Fibroblast of lung (primary cell): Measurements from ENCODE around the gene DMXL1. TPM values are rescaled to one million over a fixed set of nuclear protein-coding genes. Genes with fewer than 3 reads are reported as not detected.

ENCODE experiments used
- DNase-seq, 2 donors: peaks; one replicate each; pipeline versions ENCODE4 v3.0.0 to v3.0.0-alpha.2; 2010; ENCODE audit warnings: low read depth in 2 of 2
- H2AFZ ChIP-seq: 2 replicates; pipeline ENCODE4 v1.5.1; 2012; ENCODE audit warnings: low read length, control low read depth, inconsistent platforms
- H3K27ac ChIP-seq: 2 replicates; pipeline ENCODE4 v1.5.1; 2011; ENCODE audit warnings: low read length, control low read depth; ENCODE audit not compliant: insufficient read depth
- H3K27me3 ChIP-seq: 2 replicates; pipeline ENCODE4 v1.5.1; 2011; ENCODE audit warnings: mild to moderate bottlenecking, low read length; ENCODE audit not compliant: control insufficient read depth, insufficient read depth
- H3K36me3 ChIP-seq: 2 replicates; pipeline ENCODE4 v1.5.1; 2011; ENCODE audit warnings: low read length; ENCODE audit not compliant: control insufficient read depth, insufficient read depth
- H3K4me1 ChIP-seq: 2 replicates; pipeline ENCODE4 v1.5.1; 2011; ENCODE audit warnings: low read length; ENCODE audit not compliant: control insufficient read depth, insufficient read depth; ENCODE audit errors: extremely low read depth
- H3K4me2 ChIP-seq: 2 replicates; pipeline ENCODE4 v1.5.1; 2011; ENCODE audit warnings: low read length, control low read depth; ENCODE audit not compliant: insufficient read depth; ENCODE audit errors: extremely low read depth
- H3K4me3 ChIP-seq, 4 experiments: fragments of 200-600 bp in 1 of 4; sonication (generic) in 1 of 4; replicated peaks in 1 of 4; 2 replicates each; pipeline ENCODE4 v1.5.1; 2011 to 2016; ENCODE audit warnings: low read length in 4 of 4, low read depth in 3 of 4, mild to moderate bottlenecking in 3 of 4, control low read depth in 2 of 4, inconsistent platforms in 1 of 4, mixed read lengths in 1 of 4; ENCODE audit not compliant: insufficient read depth in 1 of 4; ENCODE audit errors: control extremely low read depth in 1 of 4
- H3K79me2 ChIP-seq: 2 replicates; pipeline ENCODE4 v1.5.1; 2012; ENCODE audit warnings: mild to moderate bottlenecking, low read length, inconsistent platforms; ENCODE audit not compliant: control insufficient read depth, insufficient read depth
- H3K9ac ChIP-seq: 2 replicates; pipeline ENCODE4 v1.5.1; 2011; ENCODE audit warnings: mild to moderate bottlenecking, low read length, control low read depth; ENCODE audit not compliant: insufficient read depth
- H3K9me3 ChIP-seq: 2 replicates; pipeline ENCODE4 v1.5.1; 2012; ENCODE audit warnings: low read depth, low read length; ENCODE audit not compliant: control insufficient read depth, insufficient read depth
- H4K20me1 ChIP-seq: 2 replicates; pipeline ENCODE4 v1.5.1; 2011; ENCODE audit warnings: low read length; ENCODE audit not compliant: control insufficient read depth, insufficient read depth; ENCODE audit errors: extremely low read depth
- CTCF ChIP-seq, 2 donors: IDR thresholded peaks in 1 of 2; conservative IDR thresholded peaks in 1 of 2; 1 replicate in 1 of 2; 2 replicates in 1 of 2; pipeline ENCODE4 v1.5.1; 2011 to 2012; ENCODE audit warnings: low read length in 2 of 2, control low read depth in 1 of 2, inconsistent platforms in 1 of 2, low read depth in 1 of 2, mild to moderate bottlenecking in 1 of 2
- EZH2 ChIP-seq: IDR thresholded peaks from 2 replicates; pipeline ENCODE4 v1.5.1; 2012; ENCODE audit warnings: low read length, control low read depth, mild to moderate bottlenecking; ENCODE audit errors: missing control alignments
- polyA plus RNA-seq, 2 donors: library from polyadenylated mRNA; depleted of rRNA in 1 of 2; stranded (reverse) in 1 of 2; unstranded in 1 of 2; fragments of >200 nt; gene quantifications; 2 replicates each; pipeline ENCODE4 v1.2.1, GENCODE V29; 2011 to 2012; ENCODE audit warnings: missing spikeins in 1 of 2
- total RNA-seq: library from RNA; depleted of rRNA; stranded (reverse); fragments of >200 nt; gene quantifications from 2 replicates; pipeline ENCODE4 v1.2.1, GENCODE V29; 2014

DMXL1 gene
- total and polyA plus RNA-seq, 2 donors (not counting 1 experiment from before 2014, with no cell fraction given): 21.1 to 59.5 TPM

GRCh38 chr5:119077444-119077843 lies 6.6 kb downstream of the DMXL1 start:
- H3K9ac ChIP-seq: no peak overlapping the region
- H3K79me2 ChIP-seq: peaks cover 36% of the 10 kb centered on the region
- DNase-seq: no peak
- no peak overlapping the region for H3K4me3 ChIP-seq
- TF ChIP-seq EZH2 (no peak), CTCF (conservative IDR thresholded peaks at IDR 0.05 in 1 of 2, IDR thresholded peaks at IDR 0.05 in 1 of 2; ENCODE audit: low read depth in 1 of 2, low read length in 2 of 2) (no peak)
- no peaks in the 10 kb centered on the region for H3K36me3 ChIP-seq
- no peak overlapping the region for H3K4me2 ChIP-seq
- H3K27me3 ChIP-seq: no peaks in the 10 kb centered on the region
- no peaks in the 10 kb centered on the region for H3K9me3 ChIP-seq
- no peaks in the 10 kb centered on the region for H4K20me1 ChIP-seq
- no peak overlapping the region for H2AFZ ChIP-seq
- no peak overlapping the region for H3K27ac ChIP-seq
- peaks cover 2% of the 10 kb centered on the region for H3K4me1 ChIP-seq

GRCh38 chr5:119078071-119078846 lies 7.4 kb downstream of the DMXL1 start:
- H2AFZ ChIP-seq: no peak overlapping the region
- H3K4me2 ChIP-seq: no peak overlapping the region
- H3K4me1 ChIP-seq: peaks cover 2% of the 10 kb centered on the region
- no peak for TF ChIP-seq CTCF (conservative IDR thresholded peaks at IDR 0.05 in 1 of 2, IDR thresholded peaks at IDR 0.05 in 1 of 2; ENCODE audit: low read depth in 1 of 2, low read length in 2 of 2)
- TF ChIP-seq EZH2: no peak
- no peaks in the 10 kb centered on the region for H3K27me3 ChIP-seq
- H3K9me3 ChIP-seq: no peaks in the 10 kb centered on the region
- H3K36me3 ChIP-seq: no peaks in the 10 kb centered on the region
- H3K9ac ChIP-seq: no peak overlapping the region
- H3K4me3 ChIP-seq: no peak overlapping the region
- H3K27ac ChIP-seq: no peak overlapping the region
- peak in 1 of 2 donors; percentile 7 for DNase-seq
- H4K20me1 ChIP-seq: no peaks in the 10 kb centered on the region
- peaks cover 28% of the 10 kb centered on the region for H3K79me2 ChIP-seq

- H3K4me2 ChIP-seq: no peak overlapping the region
- TF ChIP-seq EZH2 (no peak), CTCF (conservative IDR thresholded peaks at IDR 0.05 in 1 of 2, IDR thresholded peaks at IDR 0.05 in 1 of 2; ENCODE audit: low read depth in 1 of 2, low read length in 2 of 2) (no peak)
Observed at GRCh38 chr5:119078861-119079260, 8.0 kb downstream of the DMXL1 start.

More at GRCh38 chr5:119078861-119079260, 8.0 kb downstream of the DMXL1 start:
- no peak overlapping the region for H2AFZ ChIP-seq
- no peaks in the 10 kb centered on the region for H3K9me3 ChIP-seq
- no peak overlapping the region for H3K4me3 ChIP-seq
- H3K9ac ChIP-seq: no peak overlapping the region
- peaks cover 24% of the 10 kb centered on the region for H3K79me2 ChIP-seq
- H4K20me1 ChIP-seq: no peaks in the 10 kb centered on the region
- H3K27me3 ChIP-seq: no peaks in the 10 kb centered on the region
- DNase-seq: peak in 1 of 2 donors; percentile 85
- H3K27ac ChIP-seq: no peak overlapping the region
- no peaks in the 10 kb centered on the region for H3K36me3 ChIP-seq
- H3K4me1 ChIP-seq: peaks cover 2% of the 10 kb centered on the region
